ENCODE results near the gene UBA6. TPM values are rescaled to one million over a fixed set of nuclear protein-coding genes. Genes with fewer than 3 reads are reported as not detected.
"Not testable (repeated sequence)": the region's sequence is repeated elsewhere in the genome, so short reads cannot be mapped to it uniquely, and the experiment has no call there.

Gene UBA6
- total RNA-seq, 1 donor from 2014 or later, result 69.2 TPM

DNA sequence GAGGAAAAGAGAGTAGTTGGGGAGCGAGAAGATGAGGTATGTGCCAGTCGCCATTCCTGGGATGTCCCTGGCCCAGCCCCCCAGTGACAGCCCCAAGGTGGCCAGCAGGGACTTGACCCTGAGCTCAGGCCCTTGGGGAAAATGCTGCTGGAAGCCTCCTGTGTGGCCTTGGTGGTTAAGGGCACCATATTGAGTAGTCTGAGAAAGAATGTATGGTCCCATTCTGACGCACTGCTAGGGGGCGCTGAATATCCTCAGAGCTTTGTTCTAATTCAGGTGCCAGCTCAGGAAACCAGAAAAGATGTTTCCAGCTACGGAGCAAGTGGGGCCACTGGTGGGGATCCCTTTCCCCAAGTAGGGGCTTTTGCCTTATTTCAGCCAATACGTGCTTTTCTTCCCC is 14.0 kb upstream of the UBA6 start:
- TF ChIP-seq CTCF (conservative IDR thresholded peaks at IDR 0.05; ENCODE audit: low read depth, low read length), result peak; percentile 19
- no peak for DNase-seq (ENCODE audit: low read depth)
- no peak overlapping the region for H3K4me3 ChIP-seq (ENCODE audit: low read depth, low read length)

DNA sequence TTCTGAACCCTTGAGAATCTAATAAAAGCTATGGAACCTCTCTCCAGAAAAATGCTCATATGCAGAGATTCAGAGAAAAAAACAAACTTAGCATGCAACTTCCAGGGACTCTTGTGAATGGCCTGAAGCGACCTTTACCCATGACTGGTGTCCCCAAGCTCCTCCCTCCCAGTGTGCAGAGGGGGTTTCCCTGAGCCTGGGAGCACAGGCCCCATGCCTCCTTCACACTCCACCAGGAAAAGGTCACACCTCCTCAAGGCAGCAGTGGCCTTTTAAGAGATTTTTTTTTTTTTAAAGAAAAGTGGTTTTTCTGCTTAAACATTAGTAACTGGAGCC is 13.3 kb upstream of the UBA6 start:
- peak; percentile 37 for DNase-seq (ENCODE audit: low read depth)
- H3K4me3 ChIP-seq (ENCODE audit: low read depth, low read length), result no peak overlapping the region
- TF ChIP-seq CTCF (conservative IDR thresholded peaks at IDR 0.05; ENCODE audit: low read depth, low read length), result no peak

GRCh38 chr4:67713529-67714247 is 12.7 kb upstream of the UBA6 start:
- H3K4me3 ChIP-seq (ENCODE audit: low read depth, low read length), result no peak overlapping the region
- TF ChIP-seq CTCF (conservative IDR thresholded peaks at IDR 0.05; ENCODE audit: low read depth, low read length), result no peak
- DNase-seq (ENCODE audit: low read depth), result no peak

DNA sequence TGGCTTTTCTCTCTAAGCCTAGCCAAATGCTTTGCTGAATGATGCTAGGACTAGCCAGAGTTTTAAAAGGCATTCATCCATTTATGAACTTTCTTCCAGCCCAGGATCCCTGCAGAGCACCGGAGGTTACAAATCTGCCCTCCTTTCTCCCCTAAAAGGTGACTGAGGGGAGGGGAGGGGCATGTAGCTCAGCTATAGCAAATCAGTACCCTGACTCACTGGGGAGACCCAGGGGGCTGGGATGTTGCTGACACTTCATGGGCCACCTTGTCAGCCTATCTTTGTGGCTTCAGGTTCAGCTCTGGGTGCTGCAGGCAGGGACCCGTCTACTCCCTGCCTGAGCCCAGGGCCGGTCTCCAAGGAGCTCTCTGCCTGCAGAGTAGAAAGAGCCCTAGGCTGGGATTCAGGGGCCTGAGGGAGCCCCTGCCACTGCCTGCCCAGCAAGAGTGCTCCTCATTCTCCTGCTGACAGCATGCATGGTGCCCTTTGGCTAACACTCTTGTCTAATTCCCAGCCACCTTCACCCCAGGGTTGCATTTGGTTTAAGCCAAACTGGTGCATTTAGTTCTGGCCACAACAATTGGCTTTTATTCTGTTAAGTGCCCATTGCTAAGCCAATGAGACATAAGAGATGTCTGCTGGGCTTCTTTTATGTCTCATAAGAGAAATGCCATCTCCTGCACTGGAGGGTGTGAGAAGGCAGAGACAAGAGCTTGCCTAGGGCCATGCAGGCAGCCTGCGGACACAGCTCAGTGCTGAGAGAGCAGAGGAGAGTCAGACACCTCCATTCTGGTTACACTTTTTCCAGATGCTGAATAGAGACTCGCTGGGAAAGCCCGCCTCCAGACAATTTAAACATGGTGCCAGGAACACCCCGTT is 11.9 kb upstream of the UBA6 start:
- DNase-seq (ENCODE audit: low read depth), result no peak
- TF ChIP-seq CTCF (conservative IDR thresholded peaks at IDR 0.05; ENCODE audit: low read depth, low read length), result no peak
- no peak overlapping the region for H3K4me3 ChIP-seq (ENCODE audit: low read depth, low read length)

- DNase-seq (ENCODE audit: low read depth), result no peak
- no peak overlapping the region for H3K4me3 ChIP-seq (ENCODE audit: low read depth, low read length)
- no peak for TF ChIP-seq CTCF (conservative IDR thresholded peaks at IDR 0.05; ENCODE audit: low read depth, low read length)
These were observed 11.2 kb upstream of the UBA6 start for GRCh38 chr4:67712000-67712625.

DNA sequence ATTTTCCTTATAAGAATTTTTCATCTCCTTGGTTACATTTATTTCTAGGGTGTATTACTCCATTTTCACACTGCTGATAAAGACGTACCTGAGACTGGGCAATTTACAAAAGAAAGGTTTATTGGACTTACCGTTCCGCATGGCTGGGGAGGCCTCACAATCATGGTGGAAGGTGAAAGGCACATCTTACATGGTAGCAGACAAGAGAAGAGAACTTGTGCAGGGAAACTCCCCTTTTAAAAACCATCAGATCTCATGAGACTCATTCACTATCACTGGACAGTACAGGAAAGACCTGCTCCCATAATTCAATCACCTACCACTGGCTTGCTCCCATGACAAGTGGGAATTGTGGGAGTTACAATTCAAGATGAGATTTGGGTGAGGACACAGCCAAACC is 5.7 kb upstream of the UBA6 start:
- not testable (repeated sequence) for H3K4me3 ChIP-seq (ENCODE audit: low read depth, low read length); DNase-seq (ENCODE audit: low read depth)

DNA sequence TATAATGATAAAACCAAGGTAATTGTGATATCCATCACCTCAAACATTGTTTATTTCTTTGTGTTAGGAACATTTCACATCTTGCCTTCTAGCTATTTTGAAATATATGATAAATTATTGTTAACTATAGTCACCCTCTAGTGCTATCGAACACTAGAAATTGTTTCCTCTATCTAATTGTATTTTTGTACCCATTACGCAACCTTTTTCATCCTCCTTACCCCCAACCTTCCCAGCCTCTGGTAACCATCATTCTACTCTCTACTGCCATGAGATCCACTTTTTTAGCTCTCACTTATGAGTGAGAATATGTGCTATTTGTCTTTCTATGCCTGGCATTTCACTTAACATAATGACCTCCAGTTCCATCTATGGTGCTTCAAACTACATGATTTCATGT is 3.9 kb upstream of the UBA6 start:
- no peak for TF ChIP-seq CTCF (conservative IDR thresholded peaks at IDR 0.05; ENCODE audit: low read depth, low read length)
- no peak for DNase-seq (ENCODE audit: low read depth)
- no peak overlapping the region for H3K4me3 ChIP-seq (ENCODE audit: low read depth, low read length)
